GM21786 (cell line): Measurements from ENCODE around the gene C11orf68.
"Not testable (repeated sequence)": the region's sequence is repeated elsewhere in the genome, so short reads cannot be mapped to it uniquely, and the experiment has no call there.

ENCODE experiments used
- ATAC-seq: cut with Tn5 transposase; IDR thresholded peaks from one replicate; pipeline ENCODE4 v1.9.1; 2021; ENCODE audit not compliant: unreplicated experiment

C11orf68 gene

DNA sequence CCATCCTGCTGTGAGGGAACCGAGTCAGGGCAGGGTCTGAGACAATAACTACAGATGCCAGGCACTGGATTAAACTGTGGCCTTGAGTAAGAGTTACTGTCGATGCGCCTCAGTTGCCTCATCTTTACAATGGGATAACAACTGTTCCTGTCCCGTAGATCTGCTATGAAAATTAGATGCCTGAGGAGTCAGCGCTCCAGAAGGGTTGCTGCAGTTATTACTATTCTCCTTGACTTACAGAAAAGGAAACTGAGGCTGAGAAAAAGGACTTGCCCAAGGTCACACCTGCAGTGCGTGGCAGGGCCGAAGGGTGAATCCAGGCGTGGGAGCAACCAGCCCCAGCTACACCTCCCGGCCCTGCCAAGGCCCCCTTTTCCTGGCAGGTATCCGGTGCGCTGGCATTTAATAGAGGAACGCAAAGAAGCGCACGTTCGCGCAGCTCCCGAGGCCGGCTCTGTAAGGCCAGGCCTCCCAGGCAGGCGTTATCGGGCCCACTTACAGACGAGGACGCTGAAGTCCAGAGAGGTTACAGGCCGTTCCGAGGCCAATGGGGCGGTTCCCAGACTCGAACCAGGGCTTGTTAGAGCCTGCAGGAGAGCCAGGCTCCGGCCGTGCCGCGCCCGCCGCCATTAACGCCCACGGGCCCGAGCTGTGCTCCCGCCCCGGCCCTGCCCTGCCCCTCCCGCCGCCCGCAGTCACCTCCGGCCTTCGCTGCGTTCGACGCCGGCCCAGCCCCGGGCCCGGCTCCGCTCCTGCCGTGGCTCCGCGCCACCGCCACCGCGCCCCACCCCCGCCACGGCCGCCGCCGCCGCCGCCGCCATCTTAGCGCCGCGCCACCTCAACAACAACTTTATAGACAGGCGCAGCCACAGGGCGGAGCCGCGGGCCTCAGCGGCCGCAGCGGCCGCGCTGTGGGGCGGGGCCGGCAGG, at the start of gene C11orf68:
TSS of gene C11orf68 (minus strand) at position 852 of the 930 bp plus-strand sequence. CDS start at position 821, 31 bp downstream.
- ATAC-seq = peak; percentile 46

DNA sequence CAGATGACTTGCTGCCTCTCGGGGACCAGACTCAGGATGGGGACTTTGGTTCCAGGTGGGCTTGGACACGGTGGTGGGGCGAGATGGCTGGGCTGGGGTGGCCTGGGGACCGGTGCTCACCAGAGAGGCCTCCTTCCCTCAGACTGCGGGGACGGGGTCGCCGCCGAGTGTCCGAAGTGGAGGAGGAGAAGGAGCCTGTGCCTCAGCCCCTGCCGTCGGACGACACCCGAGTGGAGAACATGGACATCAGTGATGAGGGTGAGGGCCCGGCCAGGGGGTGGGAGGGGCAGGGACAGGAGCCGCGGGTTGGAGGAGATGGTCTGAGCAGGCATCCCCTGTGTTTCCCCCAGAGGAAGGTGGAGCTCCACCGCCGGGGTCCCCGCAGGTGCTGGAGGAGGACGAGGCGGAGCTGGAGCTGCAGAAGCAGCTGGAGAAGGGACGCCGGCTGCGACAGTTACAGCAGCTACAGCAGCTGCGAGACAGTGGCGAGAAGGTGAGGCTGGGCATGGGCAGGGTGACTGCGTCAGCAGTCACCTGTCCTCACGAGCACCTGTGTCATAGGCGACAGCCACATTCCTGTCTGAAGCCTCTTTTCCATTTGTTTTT, 48.6 kb upstream of the C11orf68 start:
- no peak for ATAC-seq

DNA sequence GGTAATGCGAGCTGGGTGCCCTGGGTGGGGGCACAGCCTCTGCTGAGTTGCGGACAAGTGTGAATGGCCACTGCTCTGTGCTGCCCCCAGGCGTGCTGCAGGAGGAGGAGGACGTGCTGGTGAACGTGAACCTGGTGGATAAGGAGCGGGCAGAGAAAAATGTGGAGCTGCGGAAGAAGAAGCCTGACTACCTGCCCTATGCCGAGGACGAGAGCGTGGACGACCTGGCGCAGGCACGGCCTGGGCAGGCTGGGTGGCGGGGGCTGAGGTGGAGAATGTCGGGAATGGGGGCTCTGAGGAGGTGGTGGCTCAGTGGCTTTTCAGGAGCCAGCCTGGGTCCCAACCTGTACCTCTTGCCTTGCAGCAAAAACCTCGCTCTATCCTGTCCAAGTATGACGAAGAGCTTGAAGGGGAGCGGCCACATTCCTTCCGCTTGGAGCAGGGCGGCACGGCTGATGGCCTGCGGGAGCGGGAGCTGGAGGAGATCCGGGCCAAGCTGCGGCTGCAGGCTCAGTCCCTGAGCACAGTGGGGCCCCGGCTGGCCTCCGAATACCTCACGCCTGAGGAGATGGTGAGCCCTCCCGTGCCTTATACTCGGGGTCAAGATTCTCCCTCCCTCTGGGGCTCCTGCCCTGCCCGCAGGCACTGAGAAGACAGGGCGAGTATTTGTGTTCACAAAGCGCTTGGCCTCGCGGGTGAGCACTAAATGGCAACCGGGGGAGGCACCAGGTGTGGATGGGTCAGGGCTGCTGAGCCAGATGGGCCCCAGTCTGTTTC, 47.3 kb upstream of the C11orf68 start:
- no peak for ATAC-seq

DNA sequence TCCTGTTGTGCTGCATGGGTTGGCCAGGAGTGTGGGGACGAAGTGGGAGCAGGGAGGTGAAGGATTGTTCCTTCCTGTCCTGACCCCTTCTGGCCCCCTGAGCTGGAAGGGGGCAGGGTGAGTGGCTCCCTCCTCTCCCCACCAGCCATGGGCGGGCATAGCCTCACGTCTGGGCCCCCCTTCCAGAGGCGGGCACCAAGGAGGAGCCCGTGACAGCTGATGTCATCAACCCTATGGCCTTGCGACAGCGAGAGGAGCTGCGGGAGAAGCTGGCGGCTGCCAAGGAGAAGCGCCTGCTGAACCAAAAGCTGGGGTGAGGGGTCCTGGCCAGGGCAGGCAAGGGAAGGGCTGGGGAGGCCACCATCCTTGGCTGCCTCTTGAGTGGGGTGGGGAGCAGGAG, 46.0 kb upstream of the C11orf68 start:
- ATAC-seq = no peak

DNA sequence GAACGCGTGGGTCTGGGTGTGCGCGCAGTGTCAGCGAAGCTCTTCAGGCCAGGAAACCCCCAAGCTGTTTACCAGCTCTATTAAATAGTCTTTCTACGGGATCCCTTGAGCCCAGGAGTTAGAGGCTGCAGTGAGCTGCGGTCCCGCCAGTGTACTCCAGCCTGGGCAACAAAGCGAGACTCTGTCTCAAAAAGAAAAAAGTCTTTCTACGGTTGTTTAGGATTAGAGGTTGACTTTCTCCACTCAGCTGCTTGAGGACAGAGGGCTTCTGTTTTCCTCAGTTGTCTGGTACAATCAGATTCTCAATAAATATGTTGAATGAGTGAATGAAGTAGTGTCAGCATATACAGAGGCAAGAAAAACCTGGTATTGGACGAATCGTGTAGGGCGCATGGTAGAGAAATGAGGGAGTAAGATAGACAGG, 43.3 kb upstream of the C11orf68 start:
- ATAC-seq = no peak

DNA sequence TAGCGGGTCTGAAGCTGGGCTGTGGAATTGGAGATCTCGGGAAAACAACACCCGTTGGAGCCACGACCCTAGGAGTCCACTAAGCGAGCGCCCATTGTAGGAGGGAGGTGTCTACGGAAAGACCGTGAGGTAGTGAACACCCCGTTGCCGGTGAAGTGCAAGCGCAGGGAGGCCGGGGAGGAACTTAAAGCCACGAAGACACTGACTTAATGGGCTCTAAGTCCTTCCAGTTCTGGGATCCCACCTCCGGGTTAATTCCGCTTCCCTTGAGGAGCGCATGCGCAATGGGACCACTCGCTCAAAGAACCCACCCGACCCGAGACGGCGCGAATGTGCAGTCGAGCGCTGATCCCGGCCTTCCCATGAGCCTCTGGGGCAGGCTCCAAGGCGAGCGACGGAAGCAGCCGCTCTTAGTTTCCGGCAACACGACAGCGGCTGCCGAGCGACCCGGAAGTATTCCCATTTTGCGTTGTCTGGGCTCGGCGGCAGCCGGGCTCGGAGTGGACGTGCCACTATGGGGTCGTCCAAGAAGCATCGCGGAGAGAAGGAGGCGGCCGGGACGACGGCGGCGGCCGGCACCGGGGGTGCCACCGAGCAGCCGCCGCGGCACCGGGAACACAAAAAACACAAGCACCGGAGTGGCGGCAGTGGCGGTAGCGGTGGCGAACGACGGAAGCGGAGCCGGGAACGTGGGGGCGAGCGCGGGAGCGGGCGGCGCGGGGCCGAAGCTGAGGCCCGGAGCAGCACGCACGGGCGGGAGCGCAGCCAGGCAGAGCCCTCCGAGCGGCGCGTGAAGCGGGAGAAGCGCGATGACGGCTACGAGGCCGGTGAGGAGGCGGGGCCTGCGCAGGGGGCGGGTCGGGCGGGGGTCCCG, 42.6 kb upstream of the C11orf68 start, which contains the start of gene SART1:
TSS of gene SART1 (plus strand) at position 468 of the 874 bp plus-strand sequence. CDS start at position 515, 47 bp downstream.
- ATAC-seq = peak; percentile 76

DNA sequence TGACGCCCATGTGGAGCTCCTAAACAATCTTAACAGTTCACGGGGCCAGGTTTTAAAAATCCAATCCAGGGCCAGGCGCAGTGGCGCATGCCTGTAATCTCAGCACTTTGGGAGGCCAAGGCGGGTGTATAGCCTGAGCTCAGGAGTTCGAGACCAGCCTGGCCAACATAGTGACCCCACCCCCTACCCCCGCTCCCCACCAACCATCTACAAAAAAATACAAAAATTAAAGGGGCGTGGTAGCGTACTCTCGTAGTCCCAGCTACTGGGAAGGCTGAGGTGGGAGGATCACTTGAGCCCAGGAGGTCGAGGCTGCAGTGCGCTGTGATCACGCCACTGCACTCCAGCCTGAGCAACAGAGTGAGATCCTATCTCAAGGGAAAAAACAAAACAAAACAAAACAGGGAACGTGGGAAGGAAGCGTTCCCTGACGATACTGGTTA, 42.0 kb upstream of the C11orf68 start:
- ATAC-seq = no peak

DNA sequence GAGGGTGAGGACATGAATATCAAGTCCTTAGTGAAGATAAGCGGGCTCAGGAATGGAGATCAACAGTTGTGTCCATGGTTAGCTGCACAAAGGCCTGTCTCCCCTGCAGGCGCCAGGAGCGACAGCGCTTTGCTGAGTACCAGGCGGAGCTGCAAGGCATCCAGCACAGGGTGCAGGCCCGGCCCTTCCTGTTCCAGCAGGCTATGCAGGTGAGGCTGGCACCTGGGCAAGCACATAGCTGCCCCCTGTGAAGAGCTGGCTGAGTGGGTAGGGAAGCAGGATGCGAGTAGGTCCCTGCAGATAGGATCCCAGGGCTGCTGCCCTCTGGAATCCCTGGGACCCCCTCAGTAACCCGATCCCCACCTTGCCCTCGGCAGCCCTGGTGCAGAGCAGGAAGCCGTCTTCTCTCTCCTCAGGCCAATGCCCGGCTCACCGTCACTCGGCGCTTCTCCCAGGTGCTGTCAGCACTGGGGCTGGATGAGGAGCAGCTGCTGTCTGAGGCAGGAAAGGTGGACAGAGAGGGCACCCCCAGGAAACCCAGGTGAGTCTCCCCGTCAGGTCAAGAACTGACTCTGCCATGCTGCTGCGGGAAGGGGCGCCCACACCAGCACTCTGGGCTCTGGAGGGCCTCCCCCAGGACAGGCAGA, 40.0 kb upstream of the C11orf68 start:
- no peak for ATAC-seq

DNA sequence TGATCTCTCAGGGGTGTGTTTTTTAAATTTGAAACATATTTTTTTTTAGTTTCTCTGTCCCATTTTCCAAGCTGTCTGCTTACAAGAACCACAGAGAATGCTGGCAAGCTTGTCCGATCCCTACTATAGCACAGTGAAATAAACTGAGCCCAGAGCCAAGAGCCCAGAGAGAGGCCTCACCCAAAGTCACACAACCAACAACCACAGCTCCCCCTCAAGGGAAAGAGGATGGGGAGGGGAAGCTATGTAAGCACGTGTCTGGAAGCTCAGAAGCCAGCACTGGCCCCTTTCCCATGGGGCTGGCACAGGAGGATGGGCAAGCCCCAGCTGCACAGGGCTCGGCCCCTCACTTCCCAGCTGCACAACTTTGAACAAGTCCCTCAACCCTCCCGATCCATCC, 39.4 kb upstream of the C11orf68 start:
- ATAC-seq = no peak

DNA sequence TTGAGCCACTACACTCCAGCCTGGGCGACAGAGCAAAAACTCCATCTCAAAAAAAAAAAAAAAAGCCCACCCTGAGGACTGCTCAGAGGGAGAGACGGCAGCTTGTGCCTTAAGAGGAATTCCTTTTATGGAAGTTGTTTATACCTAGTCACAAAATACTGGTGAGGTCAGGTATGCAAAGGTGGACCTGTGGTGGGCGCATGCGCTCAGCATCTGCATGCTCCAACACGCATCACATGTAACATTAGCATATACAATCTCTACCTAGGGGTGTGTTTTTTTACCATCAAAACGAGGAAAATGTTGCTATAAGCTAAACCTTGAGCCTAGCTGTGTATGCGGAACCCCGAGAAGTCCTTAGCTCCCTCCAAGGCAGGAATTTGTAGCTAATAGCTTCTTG, 35.9 kb upstream of the C11orf68 start:
- ATAC-seq = no peak

DNA sequence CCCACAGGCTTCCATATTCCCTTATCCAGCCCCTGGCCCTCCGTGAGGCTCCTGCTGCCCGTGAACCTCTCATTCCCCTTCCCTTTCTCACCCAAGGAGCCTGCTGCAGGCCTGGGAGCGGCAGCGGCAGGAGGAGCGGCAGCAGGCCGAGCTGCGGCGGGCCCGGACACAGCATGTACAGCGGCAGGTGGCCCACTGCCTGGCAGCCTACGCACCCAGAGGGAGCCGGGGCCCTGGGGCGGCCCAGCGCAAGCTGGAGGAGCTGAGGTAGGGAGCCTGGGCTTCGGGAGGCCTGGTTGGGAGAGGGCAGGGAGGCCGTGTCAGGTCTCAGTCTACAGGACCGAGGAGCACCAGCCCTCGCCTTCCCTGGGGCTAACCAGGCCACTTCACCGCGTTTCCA, 34.6 kb upstream of the C11orf68 start:
- no peak for ATAC-seq

DNA sequence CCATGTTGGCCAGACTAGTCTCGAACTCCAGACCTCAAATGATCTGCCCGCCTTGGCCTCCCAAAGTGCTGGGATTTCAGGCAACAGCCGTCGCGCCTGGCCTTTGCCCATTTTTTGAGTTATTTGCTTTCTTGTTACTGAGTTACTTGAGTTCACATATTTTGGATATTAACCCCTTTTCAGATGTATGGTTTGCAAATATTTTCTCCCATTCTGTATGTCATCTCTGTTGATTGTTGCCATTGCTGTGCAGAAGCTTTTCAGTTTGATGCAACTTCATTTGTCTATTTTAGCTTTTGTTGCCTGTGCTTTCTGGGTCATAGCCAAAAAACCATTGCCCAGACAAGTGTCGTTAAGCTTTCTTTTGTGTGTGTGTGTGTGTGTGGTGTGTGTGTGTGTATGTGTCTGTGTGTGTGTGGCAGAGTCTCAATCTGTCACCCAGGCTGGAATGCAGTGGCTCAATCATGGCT, 33.2 kb upstream of the C11orf68 start:
- no peak for ATAC-seq

DNA sequence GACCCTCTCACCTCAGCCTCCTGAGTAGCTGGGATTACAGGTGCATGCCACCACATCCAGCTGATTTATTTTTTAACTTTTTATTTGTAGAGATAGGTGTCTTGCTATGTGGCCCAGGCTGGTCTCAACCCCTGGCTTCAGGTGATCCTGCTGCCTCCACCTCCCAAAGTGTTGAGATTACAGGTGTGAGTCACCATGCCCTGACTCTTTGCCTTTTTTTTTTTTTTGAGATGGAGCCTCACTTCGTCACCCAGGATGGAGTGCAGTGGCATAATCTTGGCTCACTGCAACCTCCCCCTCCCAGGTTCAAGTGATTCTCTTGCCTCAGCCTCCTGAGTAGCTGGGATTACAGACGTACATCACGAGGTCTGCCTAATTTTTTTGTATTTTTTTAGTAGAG, 32.8 kb upstream of the C11orf68 start:
- not testable (repeated sequence) for ATAC-seq

DNA sequence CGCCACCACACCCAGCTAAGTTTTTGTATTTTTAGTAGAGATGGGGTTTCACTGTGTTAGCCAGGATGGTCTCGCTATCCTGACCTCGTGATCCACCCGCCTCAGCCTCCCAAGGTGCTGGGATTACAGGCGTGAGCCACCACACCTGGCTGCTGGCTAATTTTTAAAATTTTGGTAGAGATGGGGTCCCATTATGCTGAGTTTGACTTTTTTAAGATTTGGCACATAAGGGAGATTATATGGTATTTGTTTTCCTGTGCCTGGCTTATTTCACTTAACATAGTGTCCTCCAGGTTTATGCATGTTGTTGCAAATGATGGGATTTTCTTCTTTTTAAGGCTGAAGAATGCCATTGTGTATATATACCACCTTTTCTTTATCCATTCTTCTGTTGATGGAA, 31.8 kb upstream of the C11orf68 start:
- not testable (repeated sequence) for ATAC-seq

DNA sequence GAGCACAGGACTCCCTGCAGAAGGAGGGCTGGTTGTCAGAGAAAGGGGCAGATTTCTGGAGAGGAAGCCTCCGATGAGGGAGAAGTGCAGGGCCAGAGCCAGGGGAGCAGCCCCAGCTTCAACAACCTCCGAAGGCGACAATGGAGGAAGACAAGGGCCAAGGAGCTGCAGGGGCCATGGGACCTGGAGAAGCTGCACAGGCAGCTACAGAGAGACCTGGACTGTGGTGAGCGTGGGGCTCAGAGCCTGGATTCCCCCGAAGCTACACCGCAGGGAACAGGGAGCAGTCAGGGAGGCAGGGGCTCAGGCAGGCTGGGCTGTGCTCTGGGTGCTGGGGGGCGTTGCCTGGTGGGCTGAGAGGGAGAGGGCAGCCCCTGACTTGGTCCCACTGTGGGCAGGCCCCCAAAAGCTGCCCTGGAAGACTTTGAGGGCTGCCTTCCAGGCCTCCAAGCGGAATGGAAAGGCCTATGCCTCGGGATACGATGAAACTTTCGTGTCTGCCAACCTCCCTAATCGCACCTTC, 28.8 kb upstream of the C11orf68 start:
- no peak for ATAC-seq

DNA sequence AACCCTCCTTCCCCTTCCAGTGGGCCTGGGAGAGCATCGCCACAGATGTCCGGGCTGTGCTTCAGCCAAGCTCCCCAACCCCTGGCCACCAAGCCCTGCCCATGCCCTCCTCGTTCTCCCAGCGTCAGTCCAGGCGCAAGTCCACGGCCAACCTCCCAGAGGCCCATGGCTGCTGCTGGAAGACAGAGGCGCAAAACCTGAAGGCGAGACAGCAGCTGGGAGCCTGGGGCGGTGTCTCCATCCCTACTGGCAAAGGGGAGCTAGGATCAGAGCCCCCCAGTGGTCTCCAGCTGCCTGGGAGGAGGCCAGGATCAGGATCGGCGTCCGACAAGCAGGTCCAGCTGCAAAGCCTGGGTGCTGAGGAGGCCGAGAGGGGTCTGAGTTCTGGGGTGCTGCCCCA, 28.3 kb upstream of the C11orf68 start:
- no peak for ATAC-seq

DNA sequence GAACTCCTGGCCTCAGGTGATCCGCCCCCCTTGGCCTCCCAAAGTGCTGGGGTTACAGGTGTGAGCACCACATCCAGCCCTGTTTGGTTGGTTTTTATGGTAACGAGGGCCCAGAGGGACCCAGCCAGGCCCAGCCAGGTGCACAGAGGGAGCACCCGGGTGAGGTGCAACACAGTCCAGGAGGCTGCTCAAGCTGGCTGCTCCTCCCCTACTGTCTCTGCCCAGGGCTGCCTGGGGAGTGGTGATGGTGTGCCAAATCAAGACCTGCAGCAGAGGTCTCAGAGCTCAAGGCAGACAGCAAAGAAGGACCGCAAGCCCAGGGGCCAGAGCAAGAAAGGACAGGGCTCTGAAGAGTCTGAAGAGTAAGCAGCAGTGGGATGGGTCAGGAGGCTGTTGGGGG, 27.8 kb upstream of the C11orf68 start:
- no peak for ATAC-seq

DNA sequence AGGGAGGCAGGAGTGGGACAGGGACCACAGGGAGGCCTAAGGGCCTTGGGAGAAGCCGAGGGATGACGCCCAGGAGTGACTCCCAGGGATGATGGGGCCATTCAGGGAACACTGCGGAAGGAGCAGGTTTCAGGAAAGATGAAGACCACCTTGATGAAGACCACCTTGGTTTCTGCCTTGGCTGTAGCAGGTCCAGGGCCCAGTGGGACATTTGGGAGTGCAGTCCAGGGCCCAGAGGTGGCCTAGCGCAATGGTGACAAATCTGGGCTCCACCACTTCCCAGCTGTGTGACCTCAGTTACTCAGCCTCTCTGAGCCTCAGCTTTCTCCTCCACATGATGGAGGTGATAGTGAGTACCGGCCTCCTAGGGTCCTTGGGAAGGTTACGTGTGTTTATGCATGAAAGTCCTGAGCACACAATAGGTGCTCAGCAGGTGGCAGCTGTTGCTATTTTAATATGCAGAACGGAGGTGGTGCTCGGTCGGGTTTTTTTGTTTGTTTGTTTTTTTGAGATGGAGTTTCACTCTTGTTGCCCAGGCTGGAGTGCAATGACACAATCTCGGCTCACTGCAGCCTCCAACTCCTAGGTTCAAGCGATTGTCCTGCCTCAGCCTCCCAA, 27.2 kb upstream of the C11orf68 start:
- ATAC-seq = no peak

DNA sequence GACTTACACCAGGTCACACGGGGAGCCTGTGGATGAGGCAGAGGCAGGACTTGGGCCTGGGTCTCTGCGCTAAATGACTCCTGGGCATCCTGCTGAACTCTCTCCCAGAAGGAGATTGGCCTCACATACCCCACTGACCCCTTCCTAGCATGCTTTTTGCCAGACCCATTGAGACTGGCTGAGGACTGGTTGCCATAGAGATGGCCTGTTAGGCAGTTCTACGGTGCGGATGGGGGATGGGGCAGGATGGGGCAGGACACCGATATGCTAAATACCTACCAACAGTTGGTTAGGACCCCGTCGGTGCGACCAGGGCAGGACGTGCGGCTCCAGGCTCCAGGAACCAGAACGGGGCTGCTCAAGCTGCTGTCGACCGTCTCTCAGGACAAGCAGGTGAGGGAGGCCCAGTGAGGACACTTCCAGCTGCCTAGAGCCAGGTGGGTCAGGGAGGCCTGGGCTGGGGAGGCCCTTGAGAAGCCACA, 26.6 kb upstream of the C11orf68 start, which contains the start of gene TSGA10IP:
TSS of gene TSGA10IP (plus strand) at position 51 of the 482 bp plus-strand sequence. CDS start at position 247, 196 bp downstream.
- ATAC-seq = no peak
